Right lobe of liver (tissue), 4 donors: Measurements from ENCODE around the gene G3BP2.

ENCODE experiments used
- CTCF ChIP-seq, 4 donors: fragments of 200-600 bp in 3 of 4; fragments of 450-650 bp in 1 of 4; IDR thresholded peaks; one replicate each; pipeline versions ENCODE4 v1.5.1 to v1.8.0; 2016 to 2022; ENCODE audit warnings: antibody characterized with exemption in 4 of 4, mild to moderate bottlenecking in 2 of 4
- POLR2A ChIP-seq: fragments of 450-650 bp; IDR thresholded peaks from one replicate; pipeline ENCODE4 v1.6.1; 2017; ENCODE audit warnings: antibody characterized with exemption, mild to moderate bottlenecking
- donor health status: DM: no; HTN: no; CAD: no.
- donor health status: DM: no; HTN: no; CAD: no.
- donor health status: DM: no; HTN: yes; CAD: no.

DNA sequence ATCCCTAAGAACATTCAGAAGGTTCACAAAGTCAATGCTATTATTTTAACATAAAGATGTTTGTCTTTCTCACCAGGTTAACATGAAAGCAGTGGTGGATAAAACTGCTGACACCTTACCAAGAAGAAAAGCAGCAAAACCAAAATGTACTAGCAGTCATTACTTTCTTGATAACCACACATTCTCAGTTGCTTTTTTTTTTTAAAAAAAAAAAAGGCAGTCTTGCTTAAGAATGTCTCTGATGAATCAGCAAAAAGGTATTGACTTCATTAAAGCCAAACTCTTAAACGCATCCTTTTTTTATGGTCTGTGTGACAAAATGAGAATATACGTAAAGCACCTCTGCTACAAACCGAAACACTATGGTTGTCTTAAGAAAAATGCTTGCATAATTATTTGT is 74.8 kb downstream of the G3BP2 start:
- TF ChIP-seq POLR2A, result no peak
- no peak for TF ChIP-seq CTCF (IDR thresholded peaks at IDR 0.05)
